LoVo (cell line): Measurements from ENCODE around the gene AHDC1.
"Not testable (repeated sequence)": the region's sequence is repeated elsewhere in the genome, so short reads cannot be mapped to it uniquely, and the experiment has no call there.

Experiments
- DNase-seq: peaks from one replicate; pipeline ENCODE4 v3.0.0-alpha.2; 2016; ENCODE audit warnings: low spot score

Gene AHDC1

DNA sequence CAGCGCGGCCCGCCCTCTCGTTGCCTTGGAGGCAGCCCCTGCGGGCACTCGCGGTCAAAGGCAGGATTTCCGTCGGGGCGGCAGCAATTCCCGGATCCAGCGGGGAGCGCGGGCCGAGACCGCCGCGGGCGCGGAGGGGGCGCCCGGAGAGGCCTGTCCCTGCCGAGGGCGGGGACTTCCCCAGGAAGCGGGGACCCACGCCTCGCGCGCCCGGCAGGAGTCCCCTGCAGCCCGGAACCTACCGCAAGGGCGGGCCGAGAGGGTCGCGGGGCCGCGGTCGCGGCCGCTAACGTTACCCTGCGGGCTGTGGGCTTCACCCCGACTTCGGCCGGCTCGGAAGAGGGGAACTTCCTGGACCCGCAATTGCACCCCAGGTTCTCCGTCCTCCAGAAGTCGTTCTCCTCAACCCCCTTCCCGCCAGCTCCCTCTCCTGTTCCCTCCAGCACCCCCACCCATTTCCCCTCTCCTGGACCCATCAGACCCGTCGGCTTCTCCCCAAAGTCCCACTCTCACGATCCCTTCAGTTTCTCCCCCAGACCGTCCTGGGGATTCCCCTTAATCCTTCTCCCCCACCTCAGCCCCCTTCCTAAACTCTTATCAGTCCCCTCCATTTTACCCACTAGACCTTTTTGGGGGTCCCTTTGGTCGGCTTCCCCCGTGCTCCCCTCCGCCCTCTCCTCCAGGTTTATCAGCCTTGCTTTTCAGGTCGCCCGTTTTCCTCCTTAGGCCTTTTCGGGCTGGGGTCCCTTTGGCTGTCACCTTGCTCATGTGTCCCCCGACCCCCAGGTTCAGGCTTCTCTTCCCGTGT, 30.4 kb upstream of the AHDC1 start:
- DNase-seq: no peak

DNA sequence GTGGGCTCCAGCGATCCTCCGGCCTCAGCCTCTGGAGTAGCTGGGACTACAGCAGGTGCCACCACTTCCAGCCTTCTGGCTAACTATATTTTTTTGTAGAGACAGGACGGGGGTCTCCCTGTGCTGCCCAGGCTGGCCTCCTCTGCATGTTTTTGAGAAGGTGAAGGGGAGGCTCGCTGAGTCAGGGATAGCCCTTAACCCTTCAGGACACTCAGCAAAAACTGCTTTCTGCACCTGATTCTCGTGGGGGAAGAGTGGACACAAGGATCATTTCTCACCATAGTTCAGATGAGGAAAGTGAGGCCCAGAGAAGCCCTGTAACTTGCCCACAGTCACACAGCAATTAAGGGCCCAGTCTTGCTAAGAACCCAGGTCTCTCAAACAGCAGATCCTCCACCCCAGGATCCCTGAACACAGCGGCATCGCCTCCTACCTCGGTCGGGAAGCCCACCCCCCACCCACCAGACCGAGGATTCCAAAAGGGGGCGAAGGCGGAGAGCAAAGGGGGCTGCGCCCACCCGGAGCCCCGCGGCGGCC, 29.8 kb upstream of the AHDC1 start:
- no peak for DNase-seq

DNA sequence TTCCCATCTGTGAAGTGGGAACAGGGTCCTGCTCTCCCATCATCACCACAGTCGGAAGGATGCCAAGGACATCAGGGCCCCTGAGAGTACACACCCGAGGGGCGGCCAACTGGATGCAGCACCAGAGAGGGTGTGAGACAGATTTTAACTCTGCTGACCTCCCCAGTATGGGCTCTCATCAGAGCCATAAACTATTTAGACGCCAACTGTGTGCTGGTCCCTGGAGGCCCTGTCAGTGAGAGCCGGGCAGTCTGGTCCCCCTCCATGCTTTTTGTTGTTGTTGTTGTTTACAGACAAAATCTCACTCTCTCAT, 29.3 kb upstream of the AHDC1 start:
- DNase-seq: no peak

DNA sequence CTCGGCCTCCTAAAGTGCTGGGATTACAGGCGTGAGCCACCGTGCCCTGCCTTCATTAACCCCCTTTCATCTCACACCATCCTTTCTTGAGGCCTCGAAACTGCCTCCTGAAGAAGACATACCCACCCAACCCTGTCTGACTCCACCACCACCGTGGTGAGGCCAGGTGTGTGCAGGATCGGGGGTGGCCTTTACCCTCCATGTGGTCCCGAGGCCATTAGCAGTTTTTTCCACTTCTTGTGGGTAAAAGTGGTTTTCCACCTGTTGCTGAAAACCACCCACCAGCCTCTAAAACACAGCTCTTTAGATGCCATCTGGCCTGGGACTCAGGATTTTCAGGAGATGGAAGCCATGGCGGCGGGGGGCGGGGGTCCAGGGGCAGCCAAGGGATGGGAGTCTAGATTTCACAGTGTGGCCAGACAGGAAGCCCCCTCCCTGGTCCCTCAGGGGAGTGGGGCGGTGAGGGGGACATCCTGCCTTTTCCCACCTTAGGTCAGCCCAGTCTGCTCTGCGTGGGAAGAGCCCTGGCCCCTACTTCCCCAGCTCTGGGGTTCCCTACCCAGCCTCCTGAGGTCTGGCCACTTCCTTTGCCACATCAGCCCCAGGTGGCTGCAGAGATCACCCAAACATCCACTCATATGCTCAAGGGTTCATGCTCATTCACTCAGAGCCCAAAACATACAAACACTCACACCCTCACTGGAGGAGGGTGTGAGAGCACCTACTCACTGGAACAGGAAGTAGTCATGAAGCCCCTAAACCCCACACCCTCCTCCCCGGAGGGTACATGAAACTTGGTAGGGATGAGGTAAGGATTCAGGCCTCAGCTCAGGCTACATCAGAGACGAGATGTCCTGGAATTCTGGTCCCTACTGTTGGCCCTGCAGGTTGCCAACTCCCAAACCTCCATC, 28.7 kb upstream of the AHDC1 start:
- DNase-seq: no peak

DNA sequence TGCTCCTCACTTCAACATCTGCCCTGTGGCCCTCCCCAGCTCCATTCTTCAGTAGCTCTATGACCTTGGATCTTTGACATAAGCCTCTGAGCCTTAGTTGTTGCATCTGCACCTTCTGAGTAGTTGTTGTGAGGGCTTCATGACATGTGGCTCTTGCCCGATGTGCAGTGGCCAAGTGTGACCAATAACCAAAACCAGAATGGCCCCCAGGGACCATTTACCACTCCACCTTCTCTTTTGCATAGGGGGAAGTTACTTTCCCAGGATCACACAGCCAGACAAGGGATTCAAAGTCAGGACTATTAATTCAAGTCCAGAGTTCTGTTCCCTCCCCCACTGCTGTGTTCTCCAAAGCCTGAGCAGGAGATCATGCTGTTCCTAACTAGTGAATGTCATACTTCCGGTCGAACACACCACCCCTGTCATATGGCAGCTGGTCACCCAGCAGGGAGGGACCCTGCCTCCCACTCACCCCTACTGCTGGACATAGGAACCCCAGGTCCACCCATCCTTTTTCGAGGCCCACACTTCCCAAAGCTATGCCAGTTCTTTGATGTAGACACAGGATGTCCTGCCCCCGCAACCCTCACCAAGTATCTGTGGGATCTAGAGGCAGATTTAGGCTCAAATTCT, 27.0 kb upstream of the AHDC1 start:
- no peak for DNase-seq

DNA sequence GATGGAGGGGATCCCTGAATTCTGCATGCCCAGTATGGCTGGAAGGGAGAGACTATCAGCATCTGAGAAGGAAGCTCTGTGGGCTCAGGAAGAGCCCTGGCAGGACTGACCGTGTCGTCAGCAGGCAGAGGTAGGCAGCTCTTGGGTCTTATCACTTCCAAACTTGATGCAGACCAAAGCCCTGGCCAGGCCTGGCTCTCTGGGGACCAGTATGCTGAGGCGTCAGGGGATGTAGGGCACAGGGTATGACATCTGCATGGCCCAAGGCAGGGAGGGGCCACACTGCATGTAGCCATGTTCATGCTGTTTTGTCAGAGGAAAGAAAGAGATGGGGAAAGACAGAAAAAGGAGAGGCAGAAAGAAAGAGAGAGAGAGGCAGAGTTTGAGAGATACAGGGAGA, 24.8 kb upstream of the AHDC1 start:
- no peak for DNase-seq

DNA sequence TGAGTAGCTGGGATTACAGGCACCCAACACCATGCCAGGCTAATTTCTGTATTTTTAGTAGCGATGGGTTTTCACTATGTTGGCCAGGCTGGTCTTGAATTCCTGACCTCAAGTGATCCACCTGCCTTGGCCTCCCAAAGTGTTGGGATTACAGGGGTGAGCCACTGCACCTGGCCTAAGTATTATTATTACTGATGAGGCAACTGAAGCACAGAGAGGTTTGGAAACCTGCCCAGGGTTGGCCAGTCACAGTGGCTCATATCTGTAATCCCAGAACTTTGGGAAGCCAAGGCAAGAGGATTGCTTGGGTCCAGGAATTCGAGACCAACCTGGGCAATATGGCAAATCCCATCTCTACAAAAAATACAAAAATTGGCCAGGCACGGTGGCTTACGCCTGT, 23.8 kb upstream of the AHDC1 start:
- not testable (repeated sequence) for DNase-seq

DNA sequence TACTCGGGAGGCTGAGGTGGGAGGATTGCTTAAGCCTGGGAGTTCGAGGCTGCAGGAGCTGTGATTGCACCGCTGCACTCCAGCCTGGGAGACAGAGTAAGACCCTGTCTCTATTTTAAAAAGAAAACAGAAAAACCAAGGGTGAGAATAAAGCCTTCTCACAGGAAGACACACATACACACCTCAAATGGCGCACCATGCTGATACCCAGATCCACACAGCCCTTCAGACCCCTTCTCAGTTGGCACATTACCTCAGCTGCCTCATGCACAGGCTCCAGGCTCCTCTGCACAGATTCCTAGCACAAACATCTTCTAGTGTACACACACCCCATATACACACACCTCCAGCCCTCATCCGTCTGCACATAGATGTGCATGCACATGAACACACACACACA, 23.1 kb upstream of the AHDC1 start:
- DNase-seq: no peak

DNA sequence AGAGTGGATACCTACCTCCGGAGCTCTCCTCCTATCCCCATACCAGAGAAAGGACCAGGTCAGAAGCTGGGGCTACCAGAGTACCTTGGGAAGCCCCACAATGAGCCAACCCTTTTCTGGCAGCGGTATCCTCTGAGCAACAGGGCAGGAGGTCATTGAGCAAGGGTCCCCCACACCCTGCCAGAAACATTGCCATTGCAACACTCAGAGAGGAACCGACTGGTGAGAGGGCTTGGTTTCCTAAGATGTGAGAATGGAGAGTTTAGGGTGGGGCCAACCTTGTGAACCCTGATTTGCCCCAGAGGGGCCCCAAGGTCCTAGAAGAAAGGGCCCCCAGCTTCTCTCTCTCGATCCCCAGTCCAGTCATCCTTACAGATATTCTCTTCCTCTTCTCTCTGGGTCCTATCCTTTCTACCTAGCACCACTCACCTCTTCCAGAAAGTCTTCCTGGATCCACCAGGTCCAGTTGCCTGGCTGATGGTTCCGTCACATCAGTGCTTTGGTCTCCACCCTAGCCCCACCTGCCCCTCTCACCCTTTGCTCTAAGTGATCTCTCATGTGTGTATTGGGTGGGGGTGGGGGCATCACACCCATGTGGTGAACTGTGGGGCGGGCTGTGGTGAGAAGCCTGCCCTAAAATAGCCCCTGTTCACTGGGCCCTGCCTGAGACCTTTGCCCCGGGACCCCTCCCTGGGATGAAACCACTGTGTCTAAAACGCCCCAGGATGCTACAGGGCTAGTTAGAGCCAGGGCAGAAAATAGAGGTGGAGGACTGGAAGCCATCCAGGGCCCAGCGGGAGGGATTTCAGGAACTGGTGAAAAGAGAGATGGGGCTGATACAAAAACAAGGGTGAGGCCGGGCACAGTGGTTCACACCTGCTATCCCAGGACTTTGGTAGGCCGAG, 22.3 kb upstream of the AHDC1 start:
- DNase-seq: no peak

DNA sequence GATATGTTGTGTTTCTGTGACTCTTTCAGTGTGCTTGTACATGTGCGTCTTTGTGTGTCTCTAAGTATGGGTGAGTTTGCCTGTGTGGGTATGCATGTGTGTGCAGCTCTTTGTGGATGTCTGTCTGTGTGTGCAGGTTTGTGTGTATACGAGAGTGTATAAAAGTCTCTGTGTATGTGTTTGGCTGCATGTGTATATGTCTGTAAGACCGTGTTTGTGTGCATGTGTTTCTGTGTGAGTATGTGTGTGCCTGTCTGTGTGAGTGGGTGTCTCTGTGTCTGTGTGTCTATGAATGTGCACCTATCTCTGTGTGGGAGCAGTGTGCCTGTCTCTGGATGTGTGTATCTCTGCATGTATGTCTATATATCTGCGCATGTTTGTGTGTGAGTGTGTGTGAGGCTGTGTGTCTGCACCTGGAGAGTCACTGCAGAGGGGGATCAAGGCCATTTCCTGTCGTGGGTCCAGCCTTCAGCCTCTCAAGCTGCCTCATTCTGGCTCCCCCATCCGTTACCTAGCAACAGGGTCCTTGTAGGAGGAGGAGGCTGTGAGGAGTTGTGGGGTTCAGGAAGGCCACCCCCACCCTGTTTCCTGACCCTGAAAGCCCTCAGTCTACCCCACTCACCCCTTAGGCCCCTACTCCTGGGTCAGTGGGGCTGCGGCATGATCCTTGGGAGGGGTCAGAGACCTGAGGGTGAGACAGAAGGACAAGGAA, 20.7 kb upstream of the AHDC1 start:
- DNase-seq: no peak

DNA sequence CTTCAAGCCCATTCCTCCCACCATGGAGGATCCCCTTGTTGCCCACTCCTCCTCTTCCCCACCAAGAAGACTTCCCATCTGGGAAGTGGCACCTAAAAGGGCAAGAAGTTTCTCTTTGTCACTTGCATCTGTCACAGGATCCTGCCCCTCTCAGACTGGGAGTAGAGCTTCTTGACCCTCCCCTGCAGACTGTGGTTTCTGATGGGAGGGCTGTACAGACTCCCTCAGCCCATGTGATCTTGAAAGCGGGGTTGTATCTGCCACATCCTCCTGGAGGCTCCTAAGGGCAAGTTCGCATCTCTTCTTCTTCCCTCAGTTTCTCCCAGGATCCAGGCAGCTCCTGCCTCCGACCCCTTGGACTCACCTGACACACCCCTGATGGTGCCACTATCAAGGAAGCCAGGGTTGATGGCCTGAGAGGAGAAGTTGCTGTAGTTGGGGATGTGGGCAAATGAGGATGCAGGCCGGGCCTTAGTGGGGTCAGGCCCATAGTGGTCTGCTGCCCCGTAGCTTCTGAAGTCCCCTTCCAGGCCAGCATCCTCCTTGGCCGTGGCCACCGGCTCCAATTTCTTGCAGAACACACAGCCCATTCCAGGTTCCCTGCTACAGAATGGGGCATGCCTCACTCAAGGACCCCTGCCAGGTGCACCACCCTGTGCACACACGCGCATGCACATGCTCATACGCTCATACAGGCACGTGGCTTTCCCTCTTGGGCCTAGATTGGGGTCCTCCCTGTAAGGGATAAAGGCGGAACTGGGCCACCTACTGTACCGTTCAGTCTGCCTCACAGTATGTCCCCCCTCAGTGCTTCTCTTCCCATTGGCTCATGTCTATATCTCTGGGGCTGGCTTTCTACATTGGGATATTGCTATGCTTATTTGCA, 19.6 kb upstream of the AHDC1 start:
- no peak for DNase-seq

DNA sequence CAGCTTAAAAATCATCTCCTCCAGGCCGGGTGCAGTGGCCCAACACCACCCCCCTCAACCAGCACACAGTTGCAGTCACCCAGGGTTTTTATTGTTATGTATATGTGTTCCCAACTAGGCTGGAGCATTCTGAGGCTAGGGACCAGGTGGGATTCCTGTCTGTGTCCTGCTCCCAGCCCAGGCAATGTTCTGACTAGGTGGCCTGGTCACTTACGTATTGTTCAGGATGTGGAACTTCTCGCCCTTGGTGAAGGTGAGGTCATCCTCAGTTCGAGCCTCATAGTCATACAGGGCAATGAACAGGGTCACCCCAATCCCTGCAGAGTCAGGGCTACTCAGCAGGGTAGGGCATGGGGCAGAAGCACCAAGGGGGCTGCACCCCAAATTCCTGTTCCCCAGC, 18.9 kb upstream of the AHDC1 start:
- no peak for DNase-seq

DNA sequence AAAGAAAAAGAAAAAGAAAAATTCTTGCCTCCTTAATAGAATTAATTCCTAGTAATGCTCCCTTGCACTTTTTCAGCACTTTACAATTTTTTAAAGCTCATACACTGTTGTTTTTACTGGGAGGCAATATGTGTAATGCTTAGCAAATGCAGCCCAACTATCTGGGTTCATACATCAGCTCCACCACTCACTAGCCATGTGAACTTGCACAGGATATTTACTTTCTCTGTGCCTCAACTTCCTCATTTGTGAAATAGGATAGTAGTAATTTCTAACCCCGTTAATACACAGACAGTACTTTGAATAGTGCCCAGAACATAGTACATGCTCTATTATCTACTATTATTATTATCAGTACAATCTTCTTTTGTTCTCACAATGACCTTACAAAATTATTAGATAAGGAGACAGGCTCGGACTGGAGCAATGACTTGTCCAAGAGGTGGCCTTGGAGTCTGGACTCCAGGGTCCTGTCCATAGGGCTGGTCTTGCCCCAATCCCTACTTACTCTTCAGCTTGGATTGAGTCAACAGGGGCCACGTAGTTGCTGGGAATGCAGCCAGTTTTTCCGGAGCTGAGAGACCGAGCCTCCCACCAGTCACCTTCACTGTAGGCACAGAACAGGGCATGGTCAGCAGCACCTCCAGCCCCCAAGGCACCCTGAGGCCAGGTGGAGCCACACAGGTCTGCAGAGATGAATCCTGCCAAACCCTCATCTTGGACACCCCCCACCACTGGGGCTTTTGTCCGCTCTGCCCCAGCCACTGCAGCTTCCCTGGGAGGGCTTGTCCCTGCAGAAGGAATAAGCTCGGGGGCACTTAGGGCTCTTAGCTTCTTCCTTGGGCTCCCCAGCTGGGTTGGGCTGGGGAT, 17.3 kb upstream of the AHDC1 start:
- DNase-seq: no peak

DNA sequence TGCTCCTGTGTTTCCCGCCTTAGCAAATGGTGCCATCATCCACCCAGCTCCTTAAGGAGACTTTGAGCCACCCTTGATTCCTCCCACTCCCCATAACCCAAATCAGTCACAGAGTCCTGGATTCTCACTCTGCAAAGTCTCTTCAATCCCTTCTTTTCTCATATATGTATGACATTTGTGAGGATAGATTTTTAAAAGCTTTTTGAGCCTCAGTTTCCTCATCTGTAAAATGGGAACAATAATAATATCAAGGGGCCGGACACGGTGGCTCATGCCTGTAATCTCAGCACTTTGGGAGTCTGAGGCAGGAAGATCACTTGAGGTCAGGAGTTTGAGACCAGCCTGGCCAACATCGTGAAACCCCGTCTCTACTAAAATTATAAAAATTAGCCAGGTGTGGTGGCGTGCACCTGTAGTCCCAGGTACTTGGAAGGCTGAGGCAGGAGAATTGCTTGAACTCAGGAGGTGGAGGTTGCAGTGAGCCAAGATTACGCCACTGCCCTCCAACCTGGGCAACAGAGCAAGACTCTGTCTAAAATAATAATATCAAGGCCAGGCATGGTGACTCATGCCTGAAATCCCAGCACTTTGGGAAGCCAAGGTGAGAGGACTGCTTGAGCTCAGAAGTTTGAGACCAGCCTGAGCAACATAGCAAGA, 16.0 kb upstream of the AHDC1 start:
- DNase-seq: not testable (repeated sequence)

DNA sequence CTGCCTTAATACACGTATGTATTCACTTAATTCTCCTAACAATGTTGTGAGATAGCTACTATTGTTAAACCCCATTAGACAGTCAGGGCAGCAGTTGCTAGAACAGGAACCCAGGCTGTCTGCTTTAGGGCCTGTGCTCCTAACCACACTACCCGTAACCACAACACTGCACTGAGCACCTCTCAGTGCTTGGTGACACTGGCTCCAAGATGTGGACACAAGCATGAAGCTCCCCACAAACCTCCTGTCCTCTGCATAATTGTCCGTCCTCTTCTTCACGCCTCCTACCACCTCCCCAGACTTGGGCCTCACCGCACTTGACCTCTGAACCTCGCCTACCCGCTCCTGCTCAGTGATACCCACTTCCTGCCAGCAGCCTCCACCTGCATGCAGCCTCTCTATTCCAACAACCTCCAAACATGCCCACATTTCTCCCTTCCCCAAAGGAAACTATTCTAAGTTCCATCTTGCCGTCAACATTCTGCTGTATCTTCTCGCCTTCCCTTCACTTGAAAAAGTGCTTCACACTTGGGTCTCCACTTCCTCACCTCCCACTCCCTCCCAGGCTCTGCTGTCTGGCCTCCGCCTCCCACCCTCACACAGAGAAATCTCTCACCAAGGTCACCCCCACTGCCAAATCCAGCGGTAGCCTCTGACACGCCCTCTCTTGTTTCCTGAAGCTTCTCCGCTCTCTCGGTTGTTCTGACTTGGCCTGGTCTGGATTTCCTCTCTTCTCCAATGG, 14.6 kb upstream of the AHDC1 start:
- DNase-seq: no peak

DNA sequence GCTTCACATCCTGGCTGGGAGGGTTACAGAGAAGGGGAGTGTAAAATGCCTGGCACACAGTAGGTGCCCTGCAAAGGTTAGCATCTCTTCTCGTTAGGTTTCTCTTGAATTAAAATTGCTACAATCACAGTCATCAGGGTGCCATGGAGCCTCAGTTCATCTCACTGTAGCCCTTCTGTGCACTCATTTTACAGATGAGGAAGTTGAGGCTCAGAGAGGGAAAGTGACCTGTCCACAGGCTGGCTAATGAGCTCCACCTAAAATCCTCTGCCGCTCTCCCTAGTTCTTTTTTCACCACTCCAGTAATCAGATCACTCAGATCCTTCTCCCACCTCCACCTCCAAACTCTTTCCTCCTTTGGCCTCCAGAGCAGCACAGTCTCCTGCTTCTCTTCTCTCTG, 13.5 kb upstream of the AHDC1 start:
- DNase-seq: no peak

DNA sequence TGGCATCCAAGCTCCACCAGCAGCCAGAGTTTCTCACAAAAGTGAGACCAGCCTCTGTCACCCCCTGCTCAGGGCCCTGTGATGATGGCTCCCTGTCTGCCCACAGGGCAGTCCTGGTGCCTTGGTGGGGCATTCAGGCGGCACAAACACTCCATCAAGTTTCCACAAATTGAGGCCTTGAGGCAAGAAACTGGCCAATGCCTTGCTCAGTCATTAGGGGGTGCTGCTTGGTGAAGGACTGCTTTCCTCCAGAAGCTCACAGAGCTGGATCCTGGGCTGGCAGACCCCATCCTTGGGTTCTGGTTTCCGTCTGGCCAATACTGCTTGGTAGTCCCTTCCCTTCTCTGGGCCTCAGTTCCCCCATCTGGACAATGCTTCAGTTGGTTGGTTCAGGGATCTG, 12.5 kb upstream of the AHDC1 start:
- no peak for DNase-seq
